Measurements from ENCODE around the gene RHAG. TPM values are rescaled to one million over a fixed set of nuclear protein-coding genes. Genes with fewer than 3 reads are reported as not detected.

Gene RHAG
- total and polyA plus RNA-seq, 2 of the 8 experiments (the other 6 are each of a cell fraction or from before 2014, with no cell fraction given) = not detected

DNA sequence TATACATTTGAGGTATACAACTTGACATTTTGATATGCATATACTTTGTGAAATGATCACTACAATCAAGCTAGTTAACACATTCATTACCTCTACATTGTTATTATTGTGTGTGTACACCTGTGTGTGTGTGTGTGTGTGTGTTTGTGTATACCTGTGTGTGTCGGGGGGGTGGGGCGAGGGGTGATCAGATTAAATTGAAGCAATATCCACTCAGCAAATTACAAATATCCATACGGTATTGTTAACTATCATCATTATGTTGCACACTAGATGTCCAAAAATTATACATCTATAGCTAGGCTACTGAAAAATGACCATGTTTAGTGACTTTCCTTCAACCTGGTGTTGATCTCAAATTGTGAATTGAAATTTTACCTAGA is 1.8 kb downstream of the RHAG start:
- no peak for DNase-seq (ENCODE audit: low read depth in 1 of 2, low spot score in 2 of 2)
- H3K4ac ChIP-seq (replicated peaks; ENCODE audit: insufficient read length, low read depth, low read length) = no peak overlapping the region
- TF ChIP-seq SP4 (IDR thresholded peaks at IDR 0.05; ENCODE audit: low read length) (no peak), CEBPB (IDR thresholded peaks at IDR 0.05; ENCODE audit: low read depth, low read length) (no peak), KDM1A (IDR thresholded peaks at IDR 0.05; ENCODE audit: borderline replicate concordance, low read length) (no peak), SIRT6 (IDR thresholded peaks at IDR 0.05; ENCODE audit: low read length) (no peak), EP300 (IDR thresholded peaks at IDR 0.05; ENCODE audit: borderline replicate concordance in 1 of 2, low read depth in 2 of 2, low read length in 2 of 2) (no peak), CTBP2 (IDR thresholded peaks at IDR 0.05; ENCODE audit: borderline replicate concordance, insufficient read depth, insufficient read length, low read length) (no peak), RNF2 (IDR thresholded peaks at IDR 0.05; ENCODE audit: borderline replicate concordance, low read depth, low read length, missing control alignments, poor library complexity, severe bottlenecking) (no peak), GTF2F1 (IDR thresholded peaks at IDR 0.05; ENCODE audit: borderline replicate concordance, low read depth, low read length) (no peak), POLR2AphosphoS5 (IDR thresholded peaks at IDR 0.05; ENCODE audit: low read depth, low read length) (no peak), EZH2 (IDR thresholded peaks at IDR 0.05; ENCODE audit: low read depth, low read length, severe bottlenecking) (no peak), SRF (IDR thresholded peaks at IDR 0.05; ENCODE audit: low read depth, low read length) (no peak), BRCA1 (IDR thresholded peaks at IDR 0.05; ENCODE audit: low read depth, low read length) (no peak), SAP30 (IDR thresholded peaks at IDR 0.05; ENCODE audit: insufficient read depth, insufficient replicate concordance, low read length) (no peak), ASH2L (IDR thresholded peaks at IDR 0.05; ENCODE audit: low read length) (no peak)

More for the DNA sequence above, 1.8 kb downstream of the RHAG start:
- WGBS, 2 experiments (ENCODE audit: extremely low coverage in 1 of 2, insufficient coverage in 1 of 2, insufficient read length in 1 of 2, insufficient replicate concordance in 2 of 2, low coverage in 1 of 2, low lambda C conversion rate in 2 of 2, missing lambda C conversion rate in 1 of 2) = 85% methylated on average over 3 of the region's 3 CpGs; no CpG with 5 or more reads in 1 of the 2 experiments
- H2AFZ ChIP-seq (ENCODE audit: low read length) = no peak overlapping the region
- no peak overlapping the region for H3K14ac ChIP-seq (ENCODE audit: insufficient read length)
- no peak overlapping the region for H3K9ac ChIP-seq (replicated peaks in 1 of 4; ENCODE audit: extremely low read depth in 1 of 4, low read depth in 3 of 4, low read length in 3 of 4)
- H2AK5ac ChIP-seq (ENCODE audit: low read depth, low read length) = no peak overlapping the region
- ChIA-PET CTCF (ENCODE audit: partially characterized antibody) (interaction anchor here (0.6 to 1.4 kb wide), 2 partner anchors 28 to 105 kb away, joined by 3 to 4 read pairs; no protein-coding TSS in a partner anchor), POLR2A (ENCODE audit: partially characterized antibody) (interaction anchor here (0.6 kb wide), 1 partner anchor 91 kb away, joined by 4 read pairs; no protein-coding TSS in a partner anchor)
- H2BK15ac ChIP-seq (ENCODE audit: low read length) = no peak overlapping the region
- H3K36me3 ChIP-seq (ENCODE audit: control insufficient read depth in 2 of 4, insufficient read depth in 4 of 4, low read length in 3 of 4) = no peaks in the 10 kb centered on the region
- H3K9me3 ChIP-seq (ENCODE audit: insufficient read depth in 2 of 2, low read depth in 1 of 2, low read length in 1 of 2) = no peaks in the 10 kb centered on the region
- no peak overlapping the region for H2BK20ac ChIP-seq (ENCODE audit: low read length)
- no peak overlapping the region for H2BK120ac ChIP-seq (replicated peaks; ENCODE audit: low read depth, low read length)
- no peak overlapping the region for H4K5ac ChIP-seq (ENCODE audit: insufficient read length, low read depth, low read length)
- no peak overlapping the region for H3K4me3 ChIP-seq (ENCODE audit: extremely low read depth in 1 of 4, insufficient read depth in 2 of 4, low read depth in 3 of 4, low read length in 4 of 4)
- no peak overlapping the region for H2BK12ac ChIP-seq (ENCODE audit: low read depth, low read length)
- no peak overlapping the region for H4K91ac ChIP-seq (replicated peaks; ENCODE audit: insufficient read length, low read length)
- H3K23me2 ChIP-seq (ENCODE audit: low read depth, low read length) = no peaks in the 10 kb centered on the region
- no peaks in the 10 kb centered on the region for H3K79me1 ChIP-seq (ENCODE audit: low read depth, low read length)
- H3K27me3 ChIP-seq (replicated peaks in 1 of 4; ENCODE audit: control insufficient read depth in 3 of 4, extremely low read depth in 1 of 4, insufficient read depth in 3 of 4, low read length in 3 of 4) = no peaks in the 10 kb centered on the region
- H3K23ac ChIP-seq (ENCODE audit: insufficient read length) = no peak overlapping the region
- peaks cover 0 to 2% (median 0%) of the 10 kb centered on the region in 4 experiments; a peak in 1 of 7 replicates for H3K4me1 ChIP-seq (replicated peaks in 1 of 4; ENCODE audit: control insufficient read depth in 3 of 4, insufficient read depth in 4 of 4, low read length in 3 of 4)
- H2BK5ac ChIP-seq (ENCODE audit: low read depth, low read length) = no peak overlapping the region
- no peak for FAIRE-seq
- no peaks in the 10 kb centered on the region for H3K79me2 ChIP-seq (ENCODE audit: control insufficient read depth in 1 of 2, insufficient read depth in 2 of 2, low read length in 2 of 2)
- H3K4me2 ChIP-seq (ENCODE audit: insufficient read depth in 1 of 2, low read depth in 2 of 2, low read length in 2 of 2) = no peak overlapping the region
- H3K18ac ChIP-seq (ENCODE audit: extremely low read depth, low read length) = no peak overlapping the region
- no peak overlapping the region for H3K56ac ChIP-seq (replicated peaks; ENCODE audit: insufficient read length, low read depth, low read length)
- no peak overlapping the region for H4K8ac ChIP-seq (ENCODE audit: extremely low read depth, insufficient read depth, low read length)
- H3K27ac ChIP-seq (ENCODE audit: low read depth, low read length) = no peak overlapping the region
- no peaks in the 10 kb centered on the region for H4K20me1 ChIP-seq (replicated peaks in 1 of 2; ENCODE audit: control insufficient read depth in 1 of 2, insufficient read depth in 2 of 2, low read length in 2 of 2)
